ENCODE data around the gene TTLL11.

Gene TTLL11

DNA sequence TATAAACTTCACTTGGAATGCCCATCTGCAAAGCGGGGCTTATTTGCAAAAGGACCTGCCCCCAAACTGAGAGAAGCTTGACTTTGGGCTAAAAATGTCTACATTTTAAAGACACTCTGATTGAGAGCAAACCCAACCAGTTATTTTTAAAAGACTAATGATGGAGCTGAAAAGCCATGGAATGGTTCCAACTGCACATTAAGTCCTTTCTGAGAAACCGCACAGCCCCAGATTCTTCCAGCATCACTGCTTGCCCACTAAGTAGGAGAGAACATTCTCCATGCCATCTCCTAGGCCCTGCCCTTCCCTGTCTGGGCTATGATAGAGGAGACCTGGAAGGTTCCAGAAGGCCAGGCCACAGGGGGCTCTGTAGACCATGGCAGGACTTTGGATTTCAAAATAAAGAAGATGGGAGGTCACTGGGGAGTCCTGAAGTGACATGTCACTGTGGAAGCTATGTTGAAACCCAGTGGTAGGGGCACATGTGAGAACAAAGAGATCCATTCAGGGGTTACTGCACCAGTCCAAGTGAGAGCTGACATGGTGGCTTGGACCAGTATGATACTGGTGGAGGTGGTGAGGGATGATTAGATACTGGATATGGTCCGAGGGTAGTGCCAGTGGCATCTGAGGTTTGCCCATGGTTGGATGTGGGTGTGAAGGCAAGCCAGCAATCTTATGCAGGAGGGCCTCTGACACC, 262.5 kb downstream of the TTLL11 start:
- no peak for DNase-seq (ENCODE audit: low read depth)

DNA sequence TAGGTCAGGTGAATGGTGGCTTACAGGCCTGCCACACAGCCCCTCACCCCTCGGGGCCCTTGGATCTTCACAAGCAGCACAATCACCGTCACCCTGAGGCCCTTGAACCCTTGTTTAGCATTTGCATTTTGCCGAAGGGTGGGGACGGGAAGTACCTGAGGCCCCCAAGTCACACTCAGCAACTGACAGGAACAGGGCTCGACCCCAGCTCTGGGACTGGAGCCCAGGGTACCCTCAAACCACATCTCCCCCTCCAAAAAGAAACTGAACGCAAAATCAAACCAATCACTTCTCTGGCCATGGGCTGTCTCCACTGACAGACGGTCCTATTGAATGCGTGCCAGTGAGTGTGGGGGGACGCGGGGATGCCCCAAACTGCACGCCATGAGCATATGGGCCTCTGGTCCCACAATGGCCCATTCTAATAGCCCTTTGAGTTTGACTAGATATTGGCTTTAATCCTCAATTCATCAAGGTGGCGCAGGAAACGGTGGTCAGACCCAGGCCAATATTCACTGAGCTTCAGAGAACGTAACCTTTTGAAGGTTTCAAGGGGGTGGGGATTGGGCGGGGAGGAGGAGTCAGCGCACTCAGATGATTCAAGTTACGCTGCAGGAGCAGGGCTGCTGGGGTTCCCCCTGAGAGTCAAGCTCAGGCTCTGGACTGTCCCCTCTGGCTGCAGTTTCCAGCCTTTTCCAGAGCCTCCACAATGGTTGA, 265.7 kb downstream of the TTLL11 start:
- DNase-seq (ENCODE audit: low read depth), result no peak

DNA sequence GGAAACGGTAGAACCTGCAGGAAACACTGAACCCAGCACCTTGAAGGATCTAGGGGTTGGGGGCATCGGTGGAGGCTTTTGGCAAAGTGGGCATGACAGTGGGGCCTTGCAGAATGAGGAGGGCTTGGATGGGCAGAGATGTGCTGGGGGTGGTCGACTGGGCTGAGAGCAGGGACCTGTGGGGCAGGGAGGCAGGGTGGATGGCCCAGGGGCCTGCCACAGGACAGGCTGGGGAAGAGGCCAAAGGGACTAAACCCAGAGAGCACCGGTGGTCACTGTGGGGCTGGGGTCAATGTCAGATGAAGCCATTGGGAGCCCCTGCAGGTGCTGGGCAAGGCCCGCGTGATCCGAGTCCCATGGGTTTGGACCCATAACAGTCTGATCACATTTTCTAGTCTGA, 266.4 kb downstream of the TTLL11 start:
- no peak for DNase-seq (ENCODE audit: low read depth)

DNA sequence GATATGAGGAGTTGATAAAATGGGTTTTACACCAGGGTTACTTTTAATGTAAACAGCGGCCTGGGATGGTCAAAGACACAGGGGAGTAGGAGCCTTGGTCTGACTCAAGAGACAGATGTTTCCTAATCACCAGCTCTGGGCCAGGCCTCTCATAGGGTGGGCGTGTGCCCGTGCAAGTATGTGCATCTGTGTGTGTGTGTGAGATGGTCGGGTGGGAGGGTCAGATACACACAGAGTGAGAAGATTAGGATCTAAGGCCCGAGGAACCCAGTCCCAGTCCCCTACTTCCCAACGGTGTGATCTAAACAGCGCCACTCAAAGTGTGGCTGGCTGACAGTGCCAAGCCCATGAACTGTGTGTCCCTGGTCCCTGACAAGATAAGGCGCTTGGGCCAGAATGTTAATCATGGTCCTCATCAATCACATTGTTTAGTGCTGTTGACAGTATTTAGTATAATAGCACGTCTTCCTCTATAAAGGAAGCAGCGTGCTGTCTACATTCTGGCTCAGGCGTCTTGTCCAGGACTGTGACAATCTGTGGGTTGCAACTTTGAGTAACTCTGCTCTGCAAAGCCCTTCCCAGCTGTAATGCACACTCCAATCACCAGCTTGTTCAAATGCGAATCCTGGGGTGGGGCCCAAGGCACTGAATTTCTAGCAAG, 267.9 kb downstream of the TTLL11 start:
- DNase-seq (ENCODE audit: low read depth), result no peak

DNA sequence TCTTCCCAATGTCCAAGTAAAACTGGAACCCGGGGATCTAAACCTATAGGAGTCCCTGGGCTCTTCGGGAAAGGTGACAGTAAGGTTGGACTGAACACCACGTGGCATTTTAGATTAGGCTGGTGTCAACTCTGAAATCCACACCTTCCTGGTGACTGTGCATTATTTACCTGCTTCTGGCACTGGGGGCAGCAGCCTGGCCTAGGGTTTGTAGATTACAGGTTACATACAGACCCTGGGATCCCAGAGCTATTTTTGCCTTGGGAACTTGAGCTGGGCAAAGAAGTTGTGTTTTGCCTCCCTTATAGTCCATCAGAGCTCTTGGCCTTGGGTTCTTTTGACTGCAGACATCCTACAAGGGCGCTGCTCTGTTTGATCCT, 268.5 kb downstream of the TTLL11 start:
- DNase-seq (ENCODE audit: low read depth), result no peak

DNA sequence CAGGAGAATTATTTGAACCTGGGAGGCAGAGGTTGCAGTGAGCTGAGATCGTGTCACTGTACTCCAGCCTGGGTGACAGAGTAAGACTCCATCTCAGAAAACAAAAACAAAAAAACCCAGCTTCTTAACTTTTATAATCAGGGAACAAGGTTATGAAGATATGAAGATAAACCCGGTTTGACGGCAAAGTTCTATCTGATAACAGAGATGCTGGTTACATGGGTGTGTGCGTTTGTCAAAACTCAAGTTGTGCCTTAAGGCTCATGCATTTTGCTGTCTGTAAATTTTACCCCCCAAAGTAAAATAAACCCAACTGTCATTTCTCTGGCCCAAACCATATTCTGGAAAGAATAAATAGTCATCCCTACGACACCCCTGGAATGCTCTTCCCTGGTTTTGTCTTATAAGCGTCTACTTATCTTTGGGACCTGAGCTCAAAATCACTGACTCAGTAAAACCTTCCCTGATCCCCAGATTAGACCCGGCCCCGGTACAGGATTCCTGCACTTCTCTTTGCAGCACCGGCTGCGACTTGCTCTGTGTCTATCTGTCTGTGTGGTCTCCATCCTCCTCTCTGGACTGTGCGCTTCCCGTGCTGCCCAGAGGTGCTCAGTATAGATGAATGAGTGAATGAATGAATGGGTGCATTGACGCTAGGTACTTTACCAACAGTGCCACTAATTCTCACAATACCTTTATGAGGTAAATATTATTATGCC, 269.5 kb downstream of the TTLL11 start:
- DNase-seq (ENCODE audit: low read depth), result no peak

DNA sequence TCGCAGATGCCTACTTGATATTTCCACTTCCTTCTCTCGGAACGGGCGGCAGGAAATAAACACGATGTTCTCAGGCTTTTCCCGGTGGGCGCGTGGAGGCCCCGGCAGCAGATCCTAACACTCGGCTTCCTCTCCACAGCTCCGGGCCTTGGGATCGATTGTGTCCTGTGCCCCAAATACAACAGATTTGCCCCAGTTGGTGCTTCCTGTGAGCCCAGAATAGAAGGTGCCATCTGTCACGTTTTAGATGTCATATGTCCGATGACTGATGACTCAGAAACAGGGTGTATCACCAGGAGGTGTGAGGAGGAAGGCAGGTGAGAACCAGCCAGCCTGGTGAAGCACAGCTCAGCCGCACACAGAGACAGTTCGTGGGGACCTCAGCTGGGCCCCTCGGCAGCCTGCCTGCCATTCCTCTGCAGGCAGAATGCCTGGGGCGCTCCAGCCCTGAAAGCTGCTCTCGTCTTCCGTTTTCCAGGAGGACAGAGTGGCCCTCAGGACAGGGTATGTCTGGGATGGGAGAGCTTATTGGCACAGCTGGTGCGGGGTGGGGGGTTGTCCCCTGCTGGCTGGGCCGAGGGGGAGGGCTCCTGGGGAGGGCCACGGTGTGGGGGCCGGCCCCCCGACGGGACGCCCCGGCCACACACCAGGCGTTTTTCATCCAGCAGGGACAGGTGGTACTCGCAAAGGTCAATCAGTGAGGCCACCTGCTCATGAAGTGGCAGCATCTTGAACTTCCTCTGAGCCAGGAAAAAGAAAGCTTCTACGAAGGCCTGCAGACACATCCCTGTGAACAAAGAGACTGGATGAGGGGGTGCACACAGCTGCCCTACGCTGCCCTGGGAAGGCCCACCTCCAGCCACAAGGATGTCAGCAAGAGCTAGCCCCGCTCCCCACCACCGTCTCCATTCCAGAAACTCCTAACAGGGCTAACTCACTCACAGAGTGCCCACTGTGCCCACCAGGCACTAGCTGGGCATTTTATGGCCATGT, 270.7 kb downstream of the TTLL11 start:
- no peak for DNase-seq (ENCODE audit: low read depth)

DNA sequence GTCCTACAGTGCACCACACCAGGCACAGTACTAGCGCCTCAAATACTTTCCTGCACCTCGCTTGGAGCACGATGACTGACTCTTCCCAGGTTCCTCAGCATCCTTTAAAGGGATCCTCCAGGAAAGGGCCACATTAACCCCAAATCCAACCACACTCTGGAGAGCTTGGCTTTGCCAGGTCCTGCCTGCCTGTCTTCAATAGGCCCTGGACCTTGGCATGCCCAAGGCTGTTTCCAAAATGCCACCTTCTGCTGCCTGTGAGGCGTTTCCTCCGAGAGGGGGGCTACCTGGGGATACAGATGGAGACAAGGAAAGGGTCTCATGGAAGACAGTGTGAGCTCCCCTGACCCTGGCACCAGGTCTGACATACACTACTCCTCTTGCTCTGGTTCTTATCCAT, 271.8 kb downstream of the TTLL11 start:
- DNase-seq (ENCODE audit: low read depth), result no peak

DNA sequence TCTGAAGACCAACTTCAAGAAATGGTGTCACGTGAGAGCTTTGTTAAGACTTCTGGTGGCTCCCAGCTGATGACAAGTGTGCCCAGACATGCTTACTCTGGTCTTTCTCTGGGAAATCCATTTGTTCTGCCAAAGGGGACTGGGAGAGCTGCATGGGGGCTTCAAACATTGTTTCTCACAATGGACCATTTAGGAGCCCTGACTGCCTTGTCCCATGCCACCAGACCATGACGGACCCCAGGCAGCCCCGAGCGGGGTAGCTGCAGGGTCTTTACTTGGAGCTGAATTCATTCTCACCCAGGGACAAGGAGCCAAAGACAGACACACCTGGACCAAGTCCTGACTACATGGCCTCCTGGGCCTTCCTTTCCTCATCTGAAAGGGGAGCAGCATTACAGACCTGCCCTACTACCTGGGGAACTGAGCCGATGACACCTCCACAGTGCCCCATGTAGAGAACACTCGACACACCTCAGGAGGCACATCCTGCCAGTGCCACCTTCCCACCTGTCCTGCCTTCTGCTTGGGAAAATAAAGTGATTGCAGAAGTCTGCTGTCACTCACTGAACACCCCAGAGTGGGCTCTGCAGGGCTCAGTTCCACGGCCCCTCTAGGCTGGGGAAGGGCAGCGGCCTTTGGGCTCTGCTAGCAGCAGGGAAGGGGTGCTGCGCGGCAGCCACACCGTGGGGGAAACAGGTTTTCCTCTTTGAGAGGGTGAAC, 272.7 kb downstream of the TTLL11 start:
- DNase-seq (ENCODE audit: low read depth), result no peak

DNA sequence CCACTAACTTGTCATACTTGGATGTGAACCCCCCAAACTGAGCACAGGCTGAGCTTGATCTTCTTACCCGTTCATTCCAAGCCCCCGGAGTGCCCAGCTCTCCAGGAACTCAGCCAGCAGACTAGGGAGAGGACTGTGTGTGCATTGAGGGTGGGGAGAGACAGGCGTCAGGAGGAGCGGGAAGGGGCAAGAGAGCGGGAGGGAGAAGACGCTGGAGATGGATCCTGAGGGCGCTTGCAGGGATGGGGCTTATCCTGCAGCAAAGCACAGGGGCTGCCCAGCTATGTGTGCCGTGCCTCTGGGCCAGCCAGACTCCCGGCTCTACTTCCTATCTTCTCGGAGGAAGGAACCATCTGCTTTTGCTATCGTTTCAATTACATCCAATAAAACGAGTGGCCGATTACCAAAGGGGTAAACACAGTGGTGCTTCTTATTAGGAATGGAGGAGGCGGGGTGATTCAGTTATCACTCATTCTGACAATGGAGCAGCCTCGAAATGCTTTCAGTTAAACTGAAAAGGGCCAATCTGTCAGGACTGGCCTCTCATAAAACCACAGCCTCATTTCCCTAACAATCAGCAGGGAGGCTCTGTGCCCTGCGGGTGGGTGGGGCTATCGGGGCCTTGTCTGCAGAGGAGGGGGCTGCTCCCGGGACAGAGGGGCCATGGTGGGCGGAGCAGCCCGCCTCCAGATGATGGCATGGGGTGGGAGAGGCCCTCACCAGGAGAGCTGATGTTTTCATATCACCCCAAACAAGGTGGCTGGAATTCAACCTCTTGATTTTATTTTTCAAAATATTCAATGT, 273.5 kb downstream of the TTLL11 start:
- peak; percentile 55 for DNase-seq (ENCODE audit: low read depth)

DNA sequence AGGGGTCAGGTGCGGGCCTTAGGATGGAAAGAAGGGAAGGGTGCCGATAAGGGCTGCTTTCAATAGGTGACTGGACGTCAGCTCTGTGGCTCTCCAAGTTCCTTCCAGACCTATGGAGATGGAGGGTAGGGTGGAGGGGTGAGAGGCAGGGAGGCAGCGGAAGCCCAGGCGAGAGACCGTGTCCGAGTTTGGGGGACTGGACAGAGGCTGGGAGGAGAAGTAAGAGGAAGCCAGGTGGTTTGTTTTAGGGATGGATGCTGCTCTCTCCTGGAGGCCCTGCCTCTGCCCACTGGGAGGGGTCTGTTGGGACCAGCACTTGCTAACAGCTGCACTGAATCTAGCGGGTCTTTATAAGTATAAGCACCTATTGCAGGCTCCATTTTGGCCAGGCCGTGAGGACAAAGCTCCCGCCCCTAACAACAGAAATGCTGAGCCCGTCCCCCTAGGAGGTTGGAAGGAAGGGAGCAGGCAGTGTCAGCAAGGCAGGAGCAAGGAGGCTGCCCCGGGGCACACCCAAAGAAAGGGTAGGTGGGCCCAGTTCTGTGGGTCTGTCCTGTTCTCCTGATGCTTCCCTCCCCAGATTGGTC, 274.2 kb downstream of the TTLL11 start:
- DNase-seq (ENCODE audit: low read depth), result no peak

DNA sequence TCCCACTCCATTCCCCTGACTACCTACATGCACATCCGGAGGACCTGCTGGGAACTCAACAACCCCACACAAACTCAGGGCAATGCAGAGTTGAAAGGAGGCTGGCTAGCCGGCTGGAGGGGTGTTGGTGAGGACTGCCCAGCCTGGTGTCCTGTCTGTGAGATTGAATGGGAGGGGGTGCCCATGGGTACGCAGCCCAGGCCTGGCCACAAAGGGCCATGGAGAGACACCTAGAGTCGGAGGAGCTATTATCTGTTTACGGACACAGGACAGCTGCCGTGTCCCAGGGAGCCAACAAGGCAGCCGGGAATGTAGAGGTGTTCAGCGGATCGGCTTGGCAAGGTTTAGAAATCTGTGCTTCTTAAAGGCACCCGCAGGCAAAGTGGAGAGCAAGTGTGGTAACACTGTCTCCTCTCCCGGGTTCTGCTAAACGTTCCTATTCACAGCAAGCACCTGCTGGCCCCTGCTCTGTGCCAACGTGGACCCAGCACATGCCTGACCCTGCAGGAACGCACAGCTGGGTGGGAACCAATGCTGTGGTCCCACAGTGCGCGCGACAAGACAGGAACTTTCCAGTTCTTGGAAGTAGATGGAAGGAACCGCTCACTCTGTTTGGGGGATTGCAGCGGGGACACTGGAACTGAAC, 275.0 kb downstream of the TTLL11 start:
- DNase-seq (ENCODE audit: low read depth), result no peak

DNA sequence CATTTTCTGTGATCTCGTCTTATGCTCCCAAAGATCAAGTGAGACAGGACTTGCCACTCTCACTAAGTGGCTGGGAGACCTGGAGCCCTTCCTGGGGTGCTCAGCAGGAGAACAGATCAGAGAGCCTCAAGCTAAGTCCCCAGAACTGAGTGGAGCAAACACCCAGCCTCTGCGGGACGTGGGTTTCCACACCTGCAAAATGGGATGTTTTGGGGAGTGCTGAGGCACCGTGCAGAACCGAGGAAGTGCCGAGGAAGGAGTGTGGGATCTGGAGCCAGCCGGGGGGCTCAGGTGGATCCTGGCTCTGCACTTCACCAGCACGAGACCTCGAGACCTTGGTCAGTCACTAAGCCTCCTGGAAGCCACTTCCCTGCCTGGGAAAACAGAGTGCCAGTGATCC, 275.6 kb downstream of the TTLL11 start:
- no peak for DNase-seq (ENCODE audit: low read depth)

DNA sequence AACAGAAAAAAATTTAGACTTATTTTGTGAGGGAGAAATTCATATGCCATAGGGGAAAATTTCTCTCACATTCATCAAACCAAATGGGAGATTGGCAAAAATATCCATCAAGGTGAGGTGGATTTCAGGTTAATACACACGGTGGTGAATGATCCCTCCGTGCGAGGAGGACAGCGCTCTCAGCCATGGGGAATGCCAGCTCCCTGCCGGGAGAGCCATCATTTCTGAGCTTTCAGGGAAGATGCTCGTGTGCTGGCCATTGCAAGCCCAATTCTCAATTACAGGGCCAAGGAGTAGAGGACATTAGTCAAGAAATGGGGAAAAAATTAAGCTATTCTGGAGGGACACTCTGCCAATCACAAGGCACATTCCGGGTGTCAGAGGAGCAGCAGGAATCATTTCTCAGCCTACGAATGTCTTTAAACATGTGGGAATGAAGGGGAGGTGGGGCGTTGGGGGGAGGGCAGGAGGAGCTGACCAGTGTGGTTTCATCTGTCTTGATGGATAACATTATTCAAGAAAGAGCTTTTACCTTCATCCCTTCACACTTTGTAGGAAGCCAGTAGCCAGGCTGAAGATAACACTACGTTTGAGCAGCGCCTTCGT, 276.2 kb downstream of the TTLL11 start:
- DNase-seq (ENCODE audit: low read depth), result no peak

DNA sequence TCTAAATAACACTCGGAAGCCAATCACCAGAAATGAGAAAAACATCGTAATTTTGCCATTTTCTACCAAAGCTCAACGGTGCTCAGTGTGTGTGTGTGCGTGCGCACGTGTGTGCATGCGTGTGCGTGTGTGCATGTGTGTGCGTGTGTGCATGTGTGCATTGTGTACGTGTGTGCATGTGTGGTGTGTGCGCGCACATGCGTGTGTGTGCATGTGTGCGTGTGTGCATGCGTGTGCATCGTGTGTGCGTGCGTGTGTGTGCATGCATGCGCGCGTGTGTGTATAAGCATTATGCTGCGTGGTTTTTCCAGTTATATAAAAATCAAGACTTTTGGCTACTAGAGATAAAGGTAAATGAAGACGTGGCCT, 276.7 kb downstream of the TTLL11 start:
- no peak for DNase-seq (ENCODE audit: low read depth)

DNA sequence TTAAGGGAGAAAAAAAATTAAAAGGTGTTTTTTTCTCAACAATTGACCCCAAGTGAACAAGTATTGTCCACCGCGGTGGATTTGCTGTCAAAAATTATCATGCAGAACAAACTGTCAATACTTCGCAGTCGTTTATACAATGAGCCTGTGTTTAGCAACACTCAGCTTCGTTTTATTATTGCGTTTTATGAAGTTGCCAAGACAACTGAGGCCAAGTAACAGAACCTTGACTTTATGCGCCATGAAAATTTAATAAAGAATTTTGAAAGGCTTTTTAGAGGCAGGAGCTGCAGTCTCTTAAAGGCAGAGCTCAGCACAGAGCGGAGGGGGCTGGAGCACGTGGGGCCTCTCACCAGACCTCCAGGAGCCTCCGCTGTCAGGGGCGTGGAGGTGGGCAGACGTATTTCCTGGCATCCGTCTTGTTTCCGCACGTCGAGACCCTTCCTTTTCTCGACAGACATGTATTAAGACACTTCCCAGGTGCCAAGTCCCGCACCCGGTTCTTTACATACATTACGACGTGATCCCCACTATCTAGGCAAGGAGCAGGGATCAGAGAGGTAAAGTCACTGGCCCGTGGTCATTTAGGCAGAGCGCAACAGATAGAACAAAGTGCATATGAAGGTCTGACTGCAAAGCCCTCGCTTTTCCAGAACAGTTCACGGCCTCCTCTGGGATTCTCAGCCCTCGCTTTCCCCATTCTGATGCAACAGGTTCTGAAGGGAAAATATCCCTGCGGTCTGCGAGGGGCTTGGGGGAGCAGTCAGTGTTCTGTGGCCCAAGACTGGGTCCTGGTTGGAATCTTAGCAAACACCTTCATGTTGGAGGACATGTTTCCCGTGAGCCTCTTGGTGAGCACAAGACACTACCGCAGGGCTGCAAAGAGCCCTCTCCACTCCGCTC, 277.3 kb downstream of the TTLL11 start:
- DNase-seq (ENCODE audit: low read depth), result no peak

DNA sequence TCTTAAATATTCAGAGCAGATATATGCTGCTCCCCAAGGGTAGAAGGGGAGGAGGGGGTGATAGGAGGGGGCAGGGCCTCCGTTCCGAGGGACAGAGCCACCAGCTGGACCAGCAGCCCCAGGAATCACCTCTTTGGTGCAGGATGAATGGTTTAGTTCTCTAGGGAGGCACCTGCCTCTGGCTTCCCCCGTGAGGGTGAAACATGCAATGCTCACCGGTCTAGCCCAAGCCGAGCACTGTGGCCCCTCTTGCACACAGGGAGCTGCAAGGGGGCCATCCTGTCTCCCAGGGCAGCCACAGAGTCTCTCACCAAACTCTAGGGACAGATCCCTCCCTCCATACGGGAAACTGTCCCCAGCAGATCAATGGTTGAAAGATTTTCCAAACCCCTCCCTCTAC, 278.0 kb downstream of the TTLL11 start:
- DNase-seq (ENCODE audit: low read depth), result no peak

DNA sequence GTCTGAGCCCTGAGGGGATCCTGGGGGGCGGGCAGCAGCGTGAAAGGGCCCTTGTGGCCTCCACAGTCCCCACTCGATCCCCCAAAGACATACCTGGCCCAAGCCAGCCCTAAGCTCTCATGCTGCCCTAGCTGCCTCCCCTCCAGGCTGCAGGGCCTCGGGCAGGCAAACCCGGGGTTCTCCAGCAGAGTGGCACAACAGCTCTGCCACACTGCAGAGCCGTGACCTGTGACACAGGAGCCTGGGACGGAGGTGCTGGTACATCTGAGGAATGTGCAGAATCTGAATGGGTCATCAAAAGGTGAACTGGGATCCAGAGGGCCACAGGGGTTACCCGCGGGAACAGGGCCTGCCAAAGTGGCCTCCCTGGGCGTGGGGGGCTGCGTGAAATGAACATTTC, 278.5 kb downstream of the TTLL11 start:
- DNase-seq (ENCODE audit: low read depth), result no peak
